ENCODE data around the gene EXOC4. TPM values are rescaled to one million over a fixed set of nuclear protein-coding genes. Genes with fewer than 3 reads are reported as not detected.

Gene EXOC4
- total and polyA plus RNA-seq, 2 of the 8 experiments (the other 6 are each of a cell fraction or from before 2014, with no cell fraction given) = 27.0 to 67.3 TPM

GRCh38 chr7:133542209-133542780 lies 289.4 kb downstream of the EXOC4 start:
- Histone ChIP-seq H3K9ac (replicated peaks in 1 of 4; ENCODE audit: extremely low read depth in 1 of 4, low read depth in 3 of 4, low read length in 3 of 4) (no peak overlapping the region), H3K14ac (ENCODE audit: insufficient read length) (no peak overlapping the region), H3K23me2 (ENCODE audit: low read depth, low read length) (no peaks in the 10 kb centered on the region), H2AK5ac (ENCODE audit: low read depth, low read length) (no peak overlapping the region), H2AFZ (ENCODE audit: low read length) (no peak overlapping the region), H3K27me3 (replicated peaks in 1 of 4; ENCODE audit: control insufficient read depth in 3 of 4, extremely low read depth in 1 of 4, insufficient read depth in 3 of 4, low read length in 3 of 4) (no peaks in the 10 kb centered on the region), H4K91ac (replicated peaks; ENCODE audit: insufficient read length, low read length) (no peak overlapping the region), H3K4me3 (ENCODE audit: extremely low read depth in 1 of 4, insufficient read depth in 2 of 4, low read depth in 3 of 4, low read length in 4 of 4) (no peak overlapping the region), H2BK12ac (ENCODE audit: low read depth, low read length) (no peak overlapping the region), H3K79me2 (ENCODE audit: control insufficient read depth in 1 of 2, insufficient read depth in 2 of 2, low read length in 2 of 2) (no peaks in the 10 kb centered on the region), H3K4me2 (ENCODE audit: insufficient read depth in 1 of 2, low read depth in 2 of 2, low read length in 2 of 2) (no peak overlapping the region), H3K4ac (replicated peaks; ENCODE audit: insufficient read length, low read depth, low read length) (no peak overlapping the region), H3K18ac (ENCODE audit: extremely low read depth, low read length) (no peak overlapping the region), H2BK120ac (replicated peaks; ENCODE audit: low read depth, low read length) (no peak overlapping the region), H4K8ac (ENCODE audit: extremely low read depth, insufficient read depth, low read length) (no peak overlapping the region), H3K23ac (ENCODE audit: insufficient read length) (no peak overlapping the region), H3K79me1 (ENCODE audit: low read depth, low read length) (no peaks in the 10 kb centered on the region), H3K4me1 (replicated peaks in 1 of 4; ENCODE audit: control insufficient read depth in 3 of 4, insufficient read depth in 4 of 4, low read length in 3 of 4) (no peaks in the 10 kb centered on the region; a peak in 1 of 7 replicates), H2BK20ac (ENCODE audit: low read length) (no peak overlapping the region), H2BK15ac (ENCODE audit: low read length) (no peak overlapping the region), H3K27ac (ENCODE audit: low read depth, low read length) (no peak overlapping the region), H3K56ac (replicated peaks; ENCODE audit: insufficient read length, low read depth, low read length) (no peak overlapping the region), H3K9me3 (ENCODE audit: insufficient read depth in 2 of 2, low read depth in 1 of 2, low read length in 1 of 2) (no peaks in the 10 kb centered on the region), H2BK5ac (ENCODE audit: low read depth, low read length) (no peak overlapping the region), H4K20me1 (replicated peaks in 1 of 2; ENCODE audit: control insufficient read depth in 1 of 2, insufficient read depth in 2 of 2, low read length in 2 of 2) (peaks cover 0 to 2% of the 10 kb centered on the region in 2 experiments), H3K36me3 (ENCODE audit: control insufficient read depth in 2 of 4, insufficient read depth in 4 of 4, low read length in 3 of 4) (no peaks in the 10 kb centered on the region), H4K5ac (ENCODE audit: insufficient read length, low read depth, low read length) (no peak overlapping the region)
- ChIA-PET CTCF (ENCODE audit: partially characterized antibody) (no interaction called here), POLR2A (ENCODE audit: partially characterized antibody) (no interaction called here)
- DNase-seq (ENCODE audit: low read depth in 1 of 2, low spot score in 2 of 2) (no peak), FAIRE-seq (no peak)
- TF ChIP-seq SP4 (IDR thresholded peaks at IDR 0.05; ENCODE audit: low read length) = no peak
- TF ChIP-seq RAD21 (IDR thresholded peaks at IDR 0.05 in 1 of 2, conservative IDR thresholded peaks at IDR 0.05 in 1 of 2; ENCODE audit: low read depth in 2 of 2, low read length in 2 of 2) = no peak
- TF ChIP-seq MAFK (IDR thresholded peaks at IDR 0.05; ENCODE audit: low read depth, low read length) = no peak
- no peak for TF ChIP-seq HDAC6 (IDR thresholded peaks at IDR 0.05; ENCODE audit: low read depth, low read length)
- no peak for TF ChIP-seq CHD2 (IDR thresholded peaks at IDR 0.05; ENCODE audit: low read length)
- TF ChIP-seq GTF2F1 (IDR thresholded peaks at IDR 0.05; ENCODE audit: borderline replicate concordance, low read depth, low read length) = no peak
- no peak for TF ChIP-seq TBP (IDR thresholded peaks at IDR 0.05; ENCODE audit: low read depth, low read length)
- no peak for TF ChIP-seq SIN3A (conservative IDR thresholded peaks at IDR 0.05 in 1 of 2, IDR thresholded peaks at IDR 0.05 in 1 of 2; ENCODE audit: low read depth in 1 of 2, low read length in 2 of 2)
